Measurements from ENCODE around the gene CFAP77. TPM values are rescaled to one million over a fixed set of nuclear protein-coding genes. Genes with fewer than 3 reads are reported as not detected.

Gene CFAP77
- total RNA-seq, 1 donor from 2014 or later, result not detected

GRCh38 chr9:132516911-132517310, 106.9 kb downstream of the CFAP77 start:
- H3K4me3 ChIP-seq (ENCODE audit: low read depth, low read length), result no peak overlapping the region
- no peak for TF ChIP-seq CTCF (conservative IDR thresholded peaks at IDR 0.05; ENCODE audit: low read depth, low read length)
- no peak for DNase-seq (ENCODE audit: low read depth)

GRCh38 chr9:132517815-132518550, 108.0 kb downstream of the CFAP77 start:
- DNase-seq (ENCODE audit: low read depth), result no peak
- no peak for TF ChIP-seq CTCF (conservative IDR thresholded peaks at IDR 0.05; ENCODE audit: low read depth, low read length)

GRCh38 chr9:132518626-132519025, 108.6 kb downstream of the CFAP77 start:
- no peak for TF ChIP-seq CTCF (conservative IDR thresholded peaks at IDR 0.05; ENCODE audit: low read depth, low read length)
- DNase-seq (ENCODE audit: low read depth), result no peak

More at GRCh38 chr9:132517815-132518550, 108.0 kb downstream of the CFAP77 start:
- no peak overlapping the region for H3K4me3 ChIP-seq (ENCODE audit: low read depth, low read length)

DNA sequence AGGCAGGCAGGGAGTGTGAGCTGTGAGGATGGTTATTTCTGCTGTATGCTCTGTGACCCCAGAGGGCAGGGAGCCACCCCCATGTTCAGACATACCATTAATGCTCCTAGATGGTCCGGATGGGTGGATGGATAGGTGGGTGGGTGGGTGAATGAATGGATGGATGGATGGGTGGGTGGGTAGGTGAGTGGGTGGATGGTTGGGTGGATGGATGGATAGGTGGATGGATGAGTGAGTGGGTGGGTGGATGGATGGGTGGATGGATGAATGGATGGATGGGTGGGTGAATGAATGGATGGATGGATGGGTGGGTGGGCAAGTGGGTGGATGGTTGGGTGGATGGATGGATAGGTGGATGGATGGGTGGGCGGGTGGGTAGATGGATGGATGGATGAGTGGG, 109.0 kb downstream of the CFAP77 start:
- no peak for TF ChIP-seq CTCF (conservative IDR thresholded peaks at IDR 0.05; ENCODE audit: low read depth, low read length)
- no peak overlapping the region for H3K4me3 ChIP-seq (ENCODE audit: low read depth, low read length)
- no peak for DNase-seq (ENCODE audit: low read depth)

More at GRCh38 chr9:132518626-132519025, 108.6 kb downstream of the CFAP77 start:
- no peak overlapping the region for H3K4me3 ChIP-seq (ENCODE audit: low read depth, low read length)

- no peak for TF ChIP-seq CTCF (conservative IDR thresholded peaks at IDR 0.05; ENCODE audit: low read depth, low read length)
- no peak for DNase-seq (ENCODE audit: low read depth)
Observed at GRCh38 chr9:132520612-132521011, 110.6 kb downstream of the CFAP77 start.

GRCh38 chr9:132525308-132526023, 115.5 kb downstream of the CFAP77 start:
- no peak overlapping the region for H3K4me3 ChIP-seq (ENCODE audit: low read depth, low read length)
- no peak for TF ChIP-seq CTCF (conservative IDR thresholded peaks at IDR 0.05; ENCODE audit: low read depth, low read length)

More at GRCh38 chr9:132520612-132521011, 110.6 kb downstream of the CFAP77 start:
- H3K4me3 ChIP-seq (ENCODE audit: low read depth, low read length), result no peak overlapping the region

More at GRCh38 chr9:132525308-132526023, 115.5 kb downstream of the CFAP77 start:
- DNase-seq (ENCODE audit: low read depth), result no peak
